H1 (cell line): ENCODE results near the gene CPED1. TPM values are rescaled to one million over a fixed set of nuclear protein-coding genes. Genes with fewer than 3 reads are reported as not detected.

ENCODE experiments used
- CTCF ChIA-PET: fragments of 300-600 bp; sonication (Branson Sonifier 250); formaldehyde crosslinking; loops from one replicate; lab custom pipeline; 2021; ENCODE audit not compliant: partially characterized antibody; lab: Charles Lee
- POLR2A ChIA-PET: fragments of 300-600 bp; sonication (Branson Sonifier 250); formaldehyde crosslinking; loops from one replicate; lab custom pipeline; 2021; ENCODE audit warnings: inconsistent platforms; ENCODE audit not compliant: partially characterized antibody; lab: Charles Lee
- DNase-seq, 2 experiments: peaks; one replicate each; pipeline versions ENCODE4 v3.0.0 to v3.0.0-alpha.2; 2010 to 2022; ENCODE audit warnings: low spot score in 2 of 2, low read depth in 1 of 2, mixed read lengths in 1 of 2
- FAIRE-seq: peaks from 2 replicates; lab custom pipeline; 2011; peaks lifted over from hg19 to GRCh38; lab: Jason Lieb, UNC
- H2AFZ ChIP-seq: 2 replicates; pipeline ENCODE4 v1.8.1; 2012; ENCODE audit warnings: low read length, inconsistent platforms
- H2AK5ac ChIP-seq: 2 replicates; pipeline ENCODE4 v1.6.1; 2013; ENCODE audit warnings: low read depth, low read length
- H2BK120ac ChIP-seq: replicated peaks from 2 replicates; pipeline ENCODE3; 2013; ENCODE audit warnings: low read depth, low read length, inconsistent platforms
- H2BK12ac ChIP-seq: 2 replicates; pipeline ENCODE4 v1.6.1; 2013; ENCODE audit warnings: low read depth, low read length
- H2BK15ac ChIP-seq: 2 replicates; pipeline ENCODE4 v1.6.1; 2013; ENCODE audit warnings: low read length
- H2BK20ac ChIP-seq: 2 replicates; pipeline ENCODE4 v1.6.1; 2013; ENCODE audit warnings: low read length
- H2BK5ac ChIP-seq: 2 replicates; pipeline ENCODE4 v1.6.1; 2013; ENCODE audit warnings: low read depth, low read length
- H3K14ac ChIP-seq: 2 replicates; pipeline ENCODE4 v1.6.1; 2013; ENCODE audit warnings: inconsistent platforms; ENCODE audit not compliant: insufficient read length
- H3K18ac ChIP-seq: 2 replicates; pipeline ENCODE4 v1.6.1; 2013; ENCODE audit warnings: low read length; ENCODE audit errors: extremely low read depth
- H3K23ac ChIP-seq: 2 replicates; pipeline ENCODE4 v1.6.1; 2013; ENCODE audit warnings: inconsistent platforms; ENCODE audit not compliant: insufficient read length
- H3K23me2 ChIP-seq: 2 replicates; pipeline ENCODE4 v1.6.1; 2013; ENCODE audit warnings: low read depth, low read length
- H3K27ac ChIP-seq: 2 replicates; pipeline ENCODE4 v1.6.1; 2011; ENCODE audit warnings: low read depth, low read length, inconsistent platforms
- H3K27me3 ChIP-seq, 4 experiments: replicated peaks in 1 of 4; 1 replicate in 1 of 4; 2 replicates in 3 of 4; pipeline versions ENCODE4 v1.6.1 to v1.8.1; 2011 to 2013; ENCODE audit warnings: low read length in 3 of 4, mild to moderate bottlenecking in 3 of 4, inconsistent platforms in 2 of 4, mixed read lengths in 2 of 4, moderate library complexity in 1 of 4; ENCODE audit not compliant: control insufficient read depth in 3 of 4, insufficient read depth in 3 of 4; ENCODE audit errors: extremely low read depth in 1 of 4
- H3K36me3 ChIP-seq, 4 experiments: 2 replicates each; pipeline versions ENCODE4 v1.6.1 to v1.8.1; 2011 to 2013; ENCODE audit warnings: mild to moderate bottlenecking in 4 of 4, low read length in 3 of 4, moderate library complexity in 2 of 4, control low read depth in 1 of 4, inconsistent platforms in 1 of 4; ENCODE audit not compliant: insufficient read depth in 4 of 4, control insufficient read depth in 2 of 4
- H3K4ac ChIP-seq: replicated peaks from 2 replicates; pipeline ENCODE3; 2013; ENCODE audit warnings: low read length, low read depth, mixed read lengths, inconsistent platforms; ENCODE audit not compliant: insufficient read length
- H3K4me1 ChIP-seq, 4 experiments: replicated peaks in 1 of 4; 1 replicate in 1 of 4; 2 replicates in 3 of 4; pipeline versions ENCODE4 v1.6.1 to v1.8.1; 2011 to 2013; ENCODE audit warnings: low read length in 3 of 4, inconsistent platforms in 2 of 4, mixed read lengths in 1 of 4; ENCODE audit not compliant: insufficient read depth in 4 of 4, control insufficient read depth in 3 of 4
- H3K4me2 ChIP-seq, 2 experiments: 2 replicates each; pipeline versions ENCODE4 v1.6.1 to v1.8.1; 2011 to 2013; ENCODE audit warnings: low read depth in 2 of 2, low read length in 2 of 2, control low read depth in 1 of 2, inconsistent platforms in 1 of 2, mild to moderate bottlenecking in 1 of 2; ENCODE audit not compliant: insufficient read depth in 1 of 2
- H3K4me3 ChIP-seq, 4 experiments: fragments of 200-600, 300-600 bp in 1 of 4; sonication (generic), shearing (Covaris generic), sonication (Bioruptor Twin) in 1 of 4; 2 replicates each; pipeline versions ENCODE4 v1.5.1 to v1.8.1; 2011 to 2016; ENCODE audit warnings: low read length in 4 of 4, low read depth in 3 of 4, control low read depth in 2 of 4, inconsistent platforms in 2 of 4, mild to moderate bottlenecking in 2 of 4, mixed read lengths in 1 of 4, moderate library complexity in 1 of 4; ENCODE audit not compliant: insufficient read depth in 2 of 4; ENCODE audit errors: extremely low read depth in 1 of 4
- H3K56ac ChIP-seq: replicated peaks from 2 replicates; pipeline ENCODE3; 2013; ENCODE audit warnings: low read depth, mild to moderate bottlenecking, mixed read lengths, low read length, inconsistent platforms; ENCODE audit not compliant: insufficient read length
- H3K79me1 ChIP-seq: 2 replicates; pipeline ENCODE4 v1.6.1; 2013; ENCODE audit warnings: low read depth, low read length, control low read depth
- H3K79me2 ChIP-seq, 2 experiments: 2 replicates each; pipeline versions ENCODE4 v1.6.1 to v1.8.1; 2012 to 2013; ENCODE audit warnings: low read length in 2 of 2, mild to moderate bottlenecking in 2 of 2, inconsistent platforms in 1 of 2; ENCODE audit not compliant: insufficient read depth in 2 of 2, control insufficient read depth in 1 of 2
- H3K9ac ChIP-seq, 4 experiments: replicated peaks in 1 of 4; 1 replicate in 1 of 4; 2 replicates in 3 of 4; pipeline versions ENCODE4 v1.6.1 to v1.8.1; 2011 to 2013; ENCODE audit warnings: low read depth in 3 of 4, low read length in 3 of 4, control low read depth in 2 of 4, mild to moderate bottlenecking in 2 of 4, moderate library complexity in 2 of 4, inconsistent platforms in 1 of 4; ENCODE audit errors: extremely low read depth in 1 of 4
- H3K9me3 ChIP-seq, 2 experiments: 2 replicates each; pipeline versions ENCODE4 v1.6.1 to v1.8.1; 2012 to 2013; ENCODE audit warnings: mild to moderate bottlenecking in 2 of 2, moderate library complexity in 2 of 2, control low read depth in 1 of 2, inconsistent platforms in 1 of 2, low read depth in 1 of 2, low read length in 1 of 2, mixed read lengths in 1 of 2; ENCODE audit not compliant: insufficient read depth in 2 of 2
- H4K20me1 ChIP-seq, 2 experiments: replicated peaks in 1 of 2; 2 replicates each; pipeline versions ENCODE3 to v1.8.1; 2011 to 2013; ENCODE audit warnings: inconsistent platforms in 2 of 2, low read length in 2 of 2, mild to moderate bottlenecking in 1 of 2; ENCODE audit not compliant: insufficient read depth in 2 of 2, control insufficient read depth in 1 of 2
- H4K5ac ChIP-seq: 2 replicates; pipeline ENCODE4 v1.6.1; 2013; ENCODE audit warnings: low read length, low read depth, mixed read lengths, inconsistent platforms; ENCODE audit not compliant: insufficient read length
- H4K8ac ChIP-seq: 2 replicates; pipeline ENCODE4 v1.8.0; 2013; ENCODE audit warnings: mild to moderate bottlenecking, moderate library complexity, low read length, inconsistent platforms; ENCODE audit not compliant: insufficient read depth; ENCODE audit errors: extremely low read depth
- H4K91ac ChIP-seq: replicated peaks from 2 replicates; pipeline ENCODE3; 2013; ENCODE audit warnings: low read length, mixed read lengths, inconsistent platforms; ENCODE audit not compliant: insufficient read length
- EZH2 ChIP-seq: fragments of 200-600 bp; sonication (generic); IDR thresholded peaks from 2 replicates; pipeline ENCODE4 v1.7.1; 2012; ENCODE audit warnings: low read depth, mild to moderate bottlenecking, moderate library complexity, low read length, inconsistent platforms; ENCODE audit not compliant: severe bottlenecking
- POLR2AphosphoS5 ChIP-seq: IDR thresholded peaks from 2 replicates; pipeline ENCODE4 v1.6.1; 2011; ENCODE audit warnings: low read depth, low read length
- SIX5 ChIP-seq: IDR thresholded peaks from 2 replicates; pipeline ENCODE4 v1.6.1; 2011; ENCODE audit warnings: mild to moderate bottlenecking, low read depth, low read length
- SP4 ChIP-seq: IDR thresholded peaks from 2 replicates; pipeline ENCODE4 v1.6.1; 2012; ENCODE audit warnings: low read length, inconsistent platforms
- SRF ChIP-seq: IDR thresholded peaks from 2 replicates; pipeline ENCODE4 v1.6.1; 2011; ENCODE audit warnings: mild to moderate bottlenecking, low read depth, low read length, moderate library complexity
- TAF1 ChIP-seq: IDR thresholded peaks from 2 replicates; pipeline ENCODE4 v1.6.1; 2011; ENCODE audit warnings: mild to moderate bottlenecking, low read depth, low read length
- TBP ChIP-seq: IDR thresholded peaks from 2 replicates; pipeline ENCODE4 v1.6.1; 2011; ENCODE audit warnings: low read depth, low read length, improper control_type of control experiment
- WGBS, 2 experiments: shearing (Covaris generic) in 1 of 2; methylation state at CpG; one replicate each; pipeline versions ENCODE4 v1.1.6 to v1.1.7; 2013 to 2015; ENCODE audit warnings: low lambda C conversion rate in 2 of 2, mixed read lengths in 2 of 2, inconsistent platforms in 1 of 2, low coverage in 1 of 2, missing lambda C conversion rate in 1 of 2; ENCODE audit not compliant: insufficient replicate concordance in 2 of 2, insufficient coverage in 1 of 2, insufficient read length in 1 of 2; ENCODE audit errors: extremely low coverage in 1 of 2, missing lambda C conversion rate in 1 of 2; 5-methylcytosine and 5-hydroxymethylcytosine counted together
- polyA plus RNA-seq, 7 experiments: library from polyadenylated mRNA; depleted of rRNA in 3 of 7; stranded (reverse) in 5 of 7; unstranded in 2 of 7; fragments of >200 nt in 5 of 7; fragments of 200-250 nt in 2 of 7; gene quantifications; 1 replicate in 5 of 7; 2 replicates in 1 of 7; 4 replicates in 1 of 7; pipeline versions ENCODE4 v1.2.1 to v1.2.3, GENCODE V29; 2011 to 2013; ENCODE audit warnings: missing spikeins in 2 of 7, mixed read lengths in 2 of 7
- total RNA-seq: library from RNA; stranded (reverse); fragmentation: NEBNext Ultra II Directional; extraction: Animal tissue kit (Norgen Biotek cat#: 25700); gene quantifications from 2 replicates; pipeline ENCODE4 v1.2.1, GENCODE V29; 2021

The CPED1 gene
- total and polyA plus RNA-seq, 2 of the 8 experiments (the other 6 are each of a cell fraction or from before 2014, with no cell fraction given) = 0.08 to 0.39 TPM

GRCh38 chr7:121075952-121076349 lies 87.4 kb downstream of the CPED1 start:
- Histone ChIP-seq H3K79me1 (no peaks in the 10 kb centered on the region), H4K20me1 (no peaks in the 10 kb centered on the region)
- no peak for FAIRE-seq

More at GRCh38 chr7:121075952-121076349, 87.4 kb downstream of the CPED1 start:
- no peak overlapping the region for H3K18ac ChIP-seq
- no peak overlapping the region for H3K4me3 ChIP-seq
- H3K27ac ChIP-seq = no peak overlapping the region
- H3K23me2 ChIP-seq = no peaks in the 10 kb centered on the region
- H2AFZ ChIP-seq = no peak overlapping the region
- H3K56ac ChIP-seq = no peak overlapping the region
- TF ChIP-seq SP4 (no peak), SIX5 (no peak), SRF (no peak), POLR2AphosphoS5 (no peak), TBP (no peak), EZH2 (no peak), TAF1 (no peak)
- H2BK5ac ChIP-seq = no peak overlapping the region
- H3K9ac ChIP-seq = no peak overlapping the region
- CTCF ChIA-PET = interaction anchor here (0.6 to 9.1 kb wide), 12 partner anchors 10 to 282 kb away, joined by 3 to 139 read pairs (median 4); partner anchors contain the start of gene CPED1
- H3K4me1 ChIP-seq = no peaks in the 10 kb centered on the region
- H2AK5ac ChIP-seq = no peak overlapping the region
- H4K8ac ChIP-seq = no peak overlapping the region
- no peak for DNase-seq
- no peak overlapping the region for H2BK12ac ChIP-seq
- no peak overlapping the region for H3K23ac ChIP-seq
- H2BK120ac ChIP-seq = no peak overlapping the region
- WGBS, 2 experiments = 90% methylated on average over 3 of the region's 3 CpGs; no CpG with 5 or more reads in 1 of the 2 experiments
- no peak overlapping the region for H4K91ac ChIP-seq
- H3K36me3 ChIP-seq = no peaks in the 10 kb centered on the region
- H3K27me3 ChIP-seq = no peaks in the 10 kb centered on the region
- H3K9me3 ChIP-seq = no peaks in the 10 kb centered on the region
- H2BK20ac ChIP-seq = no peak overlapping the region
- H3K79me2 ChIP-seq = no peaks in the 10 kb centered on the region
- no peak overlapping the region for H3K4ac ChIP-seq
- H3K14ac ChIP-seq = no peak overlapping the region
- H2BK15ac ChIP-seq = no peak overlapping the region
- H4K5ac ChIP-seq = no peak overlapping the region
- POLR2A ChIA-PET = no interaction called here
- H3K4me2 ChIP-seq = no peak overlapping the region
